Glutamatergic neuron (in vitro differentiated cells): ENCODE results near the gene CRACR2A. TPM values are rescaled to one million over a fixed set of nuclear protein-coding genes. Genes with fewer than 3 reads are reported as not detected.

ENCODE experiments used
- DNase-seq: peaks from one replicate; pipeline ENCODE4 v3.0.0; 2022
- H3K27ac Mint-ChIP-seq: one replicate; pipeline ENCODE4 v1.8.0; 2020; ENCODE audit warnings: mild to moderate bottlenecking, mixed read lengths, inconsistent platforms; ENCODE audit not compliant: unreplicated experiment
- H3K27me3 Mint-ChIP-seq: one replicate; pipeline ENCODE4 v1.8.0; 2020; ENCODE audit warnings: mild to moderate bottlenecking, moderate library complexity, mixed read lengths, inconsistent platforms; ENCODE audit not compliant: unreplicated experiment
- H3K36me3 Mint-ChIP-seq: one replicate; pipeline ENCODE4 v1.8.0; 2020; ENCODE audit warnings: mild to moderate bottlenecking, mixed read lengths, inconsistent platforms; ENCODE audit not compliant: unreplicated experiment
- H3K4me1 Mint-ChIP-seq: one replicate; pipeline ENCODE4 v1.8.0; 2020; ENCODE audit warnings: mild to moderate bottlenecking, low read depth, mixed read lengths, inconsistent platforms; ENCODE audit not compliant: unreplicated experiment
- H3K4me3 Mint-ChIP-seq: one replicate; pipeline ENCODE4 v1.8.0; 2020; ENCODE audit warnings: mild to moderate bottlenecking, mixed read lengths, inconsistent platforms; ENCODE audit not compliant: unreplicated experiment
- H3K9me3 Mint-ChIP-seq: one replicate; pipeline ENCODE4 v1.8.0; 2020; ENCODE audit warnings: mild to moderate bottlenecking, moderate library complexity, mixed read lengths, inconsistent platforms; ENCODE audit not compliant: unreplicated experiment
- CTCF ChIP-seq: fragments of 200-600 bp; sonication (generic); IDR thresholded peaks from one replicate; pipeline ENCODE4 v1.5.0; 2021; ENCODE audit not compliant: partially characterized antibody, unreplicated experiment
- total RNA-seq: library from RNA; stranded (reverse); fragmentation: NEBNext Ultra II Directional; extraction: Animal tissue kit (Norgen Biotek cat#: 25700); gene quantifications from one replicate; pipeline ENCODE4 v1.2.1, GENCODE V29; 2021; ENCODE audit not compliant: unreplicated experiment

CRACR2A gene
- total RNA-seq, 1 donor from 2014 or later = 4.5 TPM

- Mint-ChIP-seq H3K4me1 (peaks cover 30% of the 10 kb centered on the region), H3K27me3 (no peaks in the 10 kb centered on the region), H3K9me3 (peaks cover 2% of the 10 kb centered on the region), H3K27ac (no peak overlapping the region), H3K36me3 (peaks cover 7% of the 10 kb centered on the region), H3K4me3 (no peak overlapping the region)
- no peak for TF ChIP-seq CTCF
- no peak for DNase-seq
Measured at GRCh38 chr12:3645091-3645490, 107.8 kb downstream of the CRACR2A start.

GRCh38 chr12:3644104-3644503 is 108.8 kb downstream of the CRACR2A start:
- Mint-ChIP-seq H3K4me3 (no peak overlapping the region), H3K4me1 (peaks cover 30% of the 10 kb centered on the region), H3K27me3 (no peaks in the 10 kb centered on the region), H3K9me3 (peaks cover 2% of the 10 kb centered on the region), H3K27ac (no peak overlapping the region), H3K36me3 (peaks cover 7% of the 10 kb centered on the region)
- TF ChIP-seq CTCF = no peak
- no peak for DNase-seq

DNA sequence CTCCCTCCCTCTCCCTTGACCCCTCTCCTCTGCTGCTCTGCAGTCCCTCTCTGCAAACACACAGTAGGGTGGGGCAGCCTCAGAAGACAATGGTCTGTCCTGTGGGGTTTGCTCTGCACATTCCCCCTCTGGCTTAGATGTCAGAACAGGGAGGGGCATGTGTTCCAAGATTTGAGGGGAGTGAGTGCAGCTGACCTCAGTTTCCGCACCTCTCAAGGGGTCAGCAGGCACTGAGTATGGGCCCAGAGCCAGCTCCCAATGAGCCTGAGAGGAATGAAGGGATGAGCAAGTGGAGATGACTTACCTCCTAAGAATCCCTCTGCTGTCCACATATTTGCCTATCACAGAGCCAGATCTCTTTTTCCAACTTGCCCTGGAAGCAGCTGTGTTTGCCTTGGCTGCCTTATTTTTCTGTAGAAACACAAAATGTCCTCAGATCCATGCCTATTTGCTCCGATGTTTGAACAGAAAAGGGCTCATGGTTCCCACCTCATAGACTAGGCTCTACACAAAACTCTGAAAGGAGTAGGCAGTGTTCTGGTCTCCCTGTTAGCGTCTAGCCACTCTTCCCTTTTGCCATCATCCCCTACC is 111.4 kb downstream of the CRACR2A start:
- no peak for TF ChIP-seq CTCF
- H3K27ac Mint-ChIP-seq = no peak overlapping the region
- no peak overlapping the region for H3K4me3 Mint-ChIP-seq
- peaks cover 3% of the 10 kb centered on the region for H3K27me3 Mint-ChIP-seq
- H3K4me1 Mint-ChIP-seq = peaks cover 37% of the 10 kb centered on the region
- peaks cover 7% of the 10 kb centered on the region for H3K36me3 Mint-ChIP-seq
- H3K9me3 Mint-ChIP-seq = peaks cover 2% of the 10 kb centered on the region
- no peak for DNase-seq

DNA sequence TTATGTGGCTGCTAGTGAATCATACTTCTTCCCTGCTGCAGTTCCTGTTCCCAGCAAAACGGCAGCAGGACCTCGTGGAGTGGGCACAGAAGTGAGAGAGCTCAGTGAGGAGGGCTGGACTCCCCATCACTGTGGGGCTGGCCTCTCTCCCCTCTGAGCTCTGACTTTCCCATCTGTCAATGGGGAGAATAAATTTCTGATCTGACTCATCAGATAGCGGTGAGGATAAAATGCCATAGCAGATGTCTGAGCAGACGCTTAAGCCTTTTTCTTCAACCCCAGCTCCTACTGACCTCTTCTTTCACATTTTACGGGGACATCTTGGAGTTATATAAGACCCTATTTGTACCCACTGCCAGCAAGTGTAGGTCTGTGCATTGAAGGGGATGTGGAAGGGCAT is 116.6 kb downstream of the CRACR2A start:
- Mint-ChIP-seq H3K27ac (no peak overlapping the region), H3K4me3 (no peak overlapping the region), H3K27me3 (peaks cover 11% of the 10 kb centered on the region), H3K36me3 (no peaks in the 10 kb centered on the region), H3K9me3 (peaks cover 3% of the 10 kb centered on the region), H3K4me1 (peaks cover 38% of the 10 kb centered on the region)
- no peak for DNase-seq
- no peak for TF ChIP-seq CTCF

GRCh38 chr12:3634348-3634747 is 118.6 kb downstream of the CRACR2A start:
- Mint-ChIP-seq H3K27ac (no peak overlapping the region), H3K27me3 (peaks cover 17% of the 10 kb centered on the region), H3K9me3 (peaks cover 6% of the 10 kb centered on the region), H3K4me1 (peaks cover 58% of the 10 kb centered on the region), H3K4me3 (no peak overlapping the region), H3K36me3 (no peaks in the 10 kb centered on the region)
- no peak for TF ChIP-seq CTCF
- no peak for DNase-seq
